ENCODE measurements around the gene ANO3.

DNA sequence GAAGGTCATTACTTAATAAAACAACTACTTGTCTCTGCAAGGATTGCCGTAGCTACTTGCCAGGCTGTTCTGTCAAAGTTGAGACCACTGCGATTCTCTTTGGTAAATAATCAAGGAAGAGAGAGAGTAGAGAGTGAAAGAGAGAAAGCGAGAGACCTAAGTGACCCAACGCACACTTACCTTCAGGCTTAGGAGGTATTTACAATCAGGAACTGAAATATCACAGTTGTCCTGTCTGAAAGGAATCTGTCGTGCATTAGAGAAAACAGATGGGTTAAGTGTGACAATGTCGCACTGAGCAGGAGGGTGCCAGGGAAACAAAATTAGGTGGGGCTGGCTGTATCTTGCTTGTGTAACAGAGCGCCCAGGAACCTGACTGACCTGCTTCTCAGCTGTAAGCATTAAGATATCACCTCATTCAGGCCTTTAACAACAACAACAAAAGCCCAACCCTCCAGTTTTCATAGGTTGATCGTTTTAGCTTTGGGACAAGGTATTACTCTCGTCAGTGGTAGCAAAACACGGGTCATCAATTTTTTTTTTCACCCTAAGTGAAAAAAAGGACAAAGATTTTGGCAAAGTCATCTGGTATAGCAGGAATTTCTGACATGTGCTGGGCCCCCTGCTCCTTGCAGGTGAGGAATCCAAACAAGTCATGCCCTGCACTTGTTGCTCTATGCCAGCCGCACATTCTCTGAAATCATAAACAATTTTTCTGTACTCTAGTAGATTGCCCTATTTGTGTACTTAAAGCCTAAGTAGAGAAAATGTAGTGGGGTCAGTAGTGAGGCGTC, 240.1 kb downstream of the ANO3 start, which contains the start of gene MUC15:
- TF ChIP-seq, protein P1, sequence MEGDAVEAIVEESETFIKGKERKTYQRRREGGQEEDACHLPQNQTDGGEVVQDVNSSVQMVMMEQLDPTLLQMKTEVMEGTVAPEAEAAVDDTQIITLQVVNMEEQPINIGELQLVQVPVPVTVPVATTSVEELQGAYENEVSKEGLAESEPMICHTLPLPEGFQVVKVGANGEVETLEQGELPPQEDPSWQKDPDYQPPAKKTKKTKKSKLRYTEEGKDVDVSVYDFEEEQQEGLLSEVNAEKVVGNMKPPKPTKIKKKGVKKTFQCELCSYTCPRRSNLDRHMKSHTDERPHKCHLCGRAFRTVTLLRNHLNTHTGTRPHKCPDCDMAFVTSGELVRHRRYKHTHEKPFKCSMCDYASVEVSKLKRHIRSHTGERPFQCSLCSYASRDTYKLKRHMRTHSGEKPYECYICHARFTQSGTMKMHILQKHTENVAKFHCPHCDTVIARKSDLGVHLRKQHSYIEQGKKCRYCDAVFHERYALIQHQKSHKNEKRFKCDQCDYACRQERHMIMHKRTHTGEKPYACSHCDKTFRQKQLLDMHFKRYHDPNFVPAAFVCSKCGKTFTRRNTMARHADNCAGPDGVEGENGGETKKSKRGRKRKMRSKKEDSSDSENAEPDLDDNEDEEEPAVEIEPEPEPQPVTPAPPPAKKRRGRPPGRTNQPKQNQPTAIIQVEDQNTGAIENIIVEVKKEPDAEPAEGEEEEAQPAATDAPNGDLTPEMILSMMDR (IDR thresholded peaks at IDR 0.05; ENCODE audit: low read depth, low read length, poor library complexity, severe bottlenecking) = no peak
- no peak for TF ChIP-seq EZH2phosphoT487 (IDR thresholded peaks at IDR 0.05; ENCODE audit: borderline replicate concordance, low read length)
